Kidney tubule cell (primary cell): Measurements from ENCODE around the gene SLC31A1.
"Not testable (repeated sequence)": the region's sequence is repeated elsewhere in the genome, so short reads cannot be mapped to it uniquely, and the experiment has no call there.

Source experiments
- DNase-seq: peaks from one replicate; pipeline ENCODE4 v3.0.0-alpha.2; 2018; ENCODE audit warnings: low spot score

The SLC31A1 gene

GRCh38 chr9:113266174-113266573, 44.8 kb downstream of the SLC31A1 start:
- no peak for DNase-seq

DNA sequence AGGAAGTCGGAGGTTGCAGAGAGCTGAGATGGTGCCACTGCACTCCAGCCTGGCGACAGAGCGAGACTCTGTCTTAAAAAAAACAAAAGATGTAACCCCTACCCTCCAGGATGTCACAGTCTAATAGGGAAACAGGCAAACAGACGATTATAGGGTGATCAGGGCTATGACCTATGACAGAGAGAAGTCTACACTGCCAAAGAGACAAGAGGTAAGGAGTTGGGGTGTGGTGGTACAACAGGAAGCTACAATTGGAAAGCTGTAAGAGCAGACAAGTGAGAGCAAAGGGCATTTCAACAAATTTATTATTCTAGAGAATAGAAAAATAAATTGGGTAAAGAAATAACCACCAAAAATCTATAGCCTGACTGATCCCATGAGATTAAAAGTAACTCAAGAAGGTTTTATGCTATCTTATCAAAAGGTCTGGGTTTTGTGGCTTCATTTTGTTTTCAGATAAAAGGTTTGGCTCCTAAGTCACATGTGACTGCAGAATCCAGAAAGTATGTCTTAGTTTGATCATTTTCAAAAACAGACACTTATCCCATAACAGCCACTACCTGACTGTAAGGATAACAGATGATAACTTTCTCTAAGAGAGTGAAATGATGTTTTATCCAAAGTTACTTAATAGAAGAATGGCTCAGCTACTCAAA, 46.7 kb downstream of the SLC31A1 start:
- DNase-seq = no peak

DNA sequence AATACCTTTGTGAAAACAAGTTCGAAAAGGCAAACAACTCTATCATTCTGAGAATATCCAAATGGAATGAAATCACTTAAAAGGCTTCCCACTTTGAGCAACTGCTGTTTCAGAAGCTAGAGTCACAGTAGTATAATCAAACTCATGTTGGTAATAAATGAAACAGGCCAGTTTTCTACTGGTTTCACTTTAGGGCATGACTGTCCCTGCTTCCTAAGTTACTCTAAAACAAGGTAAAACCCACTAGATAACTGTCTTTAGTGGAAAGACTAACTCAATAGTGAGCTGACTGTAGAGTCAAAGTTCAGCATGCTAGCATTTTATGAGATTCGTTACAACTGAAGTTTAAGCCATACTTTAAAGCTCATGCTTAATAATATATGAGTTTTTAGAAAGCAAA, 48.0 kb downstream of the SLC31A1 start:
- DNase-seq = no peak

DNA sequence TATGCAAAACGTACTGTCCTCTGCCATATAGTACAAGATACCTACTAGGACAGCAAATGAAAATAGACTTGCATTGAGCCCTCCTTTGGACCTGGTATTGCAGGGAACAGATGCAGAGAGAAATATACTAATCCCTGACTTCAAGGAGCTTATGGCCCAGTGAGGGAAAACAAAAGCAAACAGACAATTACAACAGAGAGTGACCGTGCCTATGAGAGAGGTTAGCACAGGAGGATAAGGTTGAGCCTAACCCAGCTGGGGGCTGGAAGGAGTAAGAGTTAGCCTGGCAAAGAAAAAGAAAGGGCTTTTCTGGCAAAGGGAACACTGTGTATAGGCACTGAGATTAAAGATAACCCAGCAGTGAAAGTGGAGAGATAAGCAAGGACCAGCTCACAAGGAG, 48.5 kb downstream of the SLC31A1 start:
- DNase-seq = no peak

GRCh38 chr9:113274474-113275156, 53.3 kb downstream of the SLC31A1 start:
- peak; percentile 56 for DNase-seq

GRCh38 chr9:113275157-113276131, 54.1 kb downstream of the SLC31A1 start, which contains the start of the genes CDC26 and PRPF4:
Gene CDC26 (minus strand): TSS chr9:113275572. CDS start chr9:113272507, 3,065 bp downstream.
Gene PRPF4 (plus strand): TSS chr9:113275658. CDS start chr9:113275744, 86 bp downstream.
- peak; percentile 98 for DNase-seq

DNA sequence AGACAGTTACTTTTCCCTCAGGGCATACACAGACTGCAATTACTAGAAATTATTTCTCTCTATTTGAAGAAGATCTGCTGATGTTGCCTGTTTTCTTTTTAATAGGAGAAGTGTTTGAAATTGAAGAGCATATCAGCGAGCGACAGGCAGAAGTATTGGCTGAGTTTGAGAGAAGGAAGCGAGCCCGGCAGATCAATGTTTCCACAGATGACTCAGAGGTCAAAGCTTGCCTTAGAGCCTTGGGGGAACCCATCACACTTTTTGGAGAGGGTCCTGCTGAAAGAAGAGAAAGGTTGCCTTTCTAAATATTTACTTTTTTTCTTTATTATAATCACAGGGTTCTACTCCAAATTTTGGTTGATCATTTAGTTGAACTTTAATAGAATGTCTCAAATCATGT, 57.5 kb downstream of the SLC31A1 start:
- no peak for DNase-seq

GRCh38 chr9:113281356-113281755, 60.0 kb downstream of the SLC31A1 start:
- DNase-seq = no peak

DNA sequence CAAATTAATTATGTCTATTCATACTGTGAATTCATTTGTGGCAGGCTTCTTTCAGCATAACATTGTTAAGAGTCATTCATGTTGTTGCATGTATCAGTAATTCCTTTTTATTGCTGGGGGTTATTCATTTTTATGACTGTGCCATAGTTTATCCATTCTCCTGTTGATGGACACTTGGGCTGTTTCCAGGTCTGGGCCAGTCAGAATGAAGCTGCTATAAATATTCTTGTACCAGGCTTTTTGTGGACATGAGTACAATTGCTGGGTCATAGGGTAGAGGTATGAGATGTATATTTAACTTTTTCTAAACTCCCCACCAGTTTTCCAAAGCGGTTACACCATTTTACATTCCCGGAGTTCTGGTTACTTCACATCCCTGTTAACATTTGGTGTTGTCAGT, 67.7 kb downstream of the SLC31A1 start:
- DNase-seq = no peak

GRCh38 chr9:113290052-113290607, 68.8 kb downstream of the SLC31A1 start:
- no peak for DNase-seq

- no peak for DNase-seq
These were observed 72.0 kb downstream of the SLC31A1 start for GRCh38 chr9:113293285-113293878.

- DNase-seq = not testable (repeated sequence)
These were observed 74.9 kb downstream of the SLC31A1 start for GRCh38 chr9:113296247-113296646.

DNA sequence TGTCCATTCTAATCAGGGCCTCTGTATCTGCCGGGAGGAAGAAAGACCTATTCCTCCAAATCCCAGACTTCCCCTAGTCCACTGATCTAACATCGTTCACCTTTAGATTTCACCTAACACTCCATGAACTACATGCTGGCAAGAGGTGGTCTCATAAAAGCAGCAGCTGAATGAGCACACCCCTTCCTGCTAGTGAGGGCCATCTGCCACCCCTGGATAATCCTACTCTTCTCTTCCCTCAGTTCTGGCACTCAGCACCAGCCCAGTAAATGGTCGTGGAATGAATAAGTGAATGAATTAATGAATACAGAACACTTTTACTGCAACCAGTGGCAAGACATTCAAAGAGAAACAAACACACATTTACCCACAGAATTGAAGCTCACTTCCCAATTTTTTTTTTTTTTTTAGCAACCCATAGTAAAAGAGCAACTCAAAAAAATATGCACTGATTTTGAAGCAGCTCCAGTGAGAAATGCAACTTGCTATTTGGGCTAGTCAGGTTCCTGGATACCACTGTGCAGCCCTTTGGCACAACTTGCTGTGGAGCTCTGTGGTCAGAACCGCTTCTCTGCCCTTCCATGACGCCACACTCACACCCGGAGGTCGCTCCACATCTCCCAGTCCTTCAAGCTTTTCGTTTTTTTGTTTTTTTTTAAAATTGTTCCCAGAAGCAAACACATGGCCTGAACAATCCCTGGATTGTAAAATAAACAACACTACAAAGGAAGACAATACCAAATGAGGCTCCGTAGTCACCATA, 75.6 kb downstream of the SLC31A1 start:
- DNase-seq = no peak

- DNase-seq = no peak
These were observed 77.0 kb downstream of the SLC31A1 start for GRCh38 chr9:113298311-113298710.

DNA sequence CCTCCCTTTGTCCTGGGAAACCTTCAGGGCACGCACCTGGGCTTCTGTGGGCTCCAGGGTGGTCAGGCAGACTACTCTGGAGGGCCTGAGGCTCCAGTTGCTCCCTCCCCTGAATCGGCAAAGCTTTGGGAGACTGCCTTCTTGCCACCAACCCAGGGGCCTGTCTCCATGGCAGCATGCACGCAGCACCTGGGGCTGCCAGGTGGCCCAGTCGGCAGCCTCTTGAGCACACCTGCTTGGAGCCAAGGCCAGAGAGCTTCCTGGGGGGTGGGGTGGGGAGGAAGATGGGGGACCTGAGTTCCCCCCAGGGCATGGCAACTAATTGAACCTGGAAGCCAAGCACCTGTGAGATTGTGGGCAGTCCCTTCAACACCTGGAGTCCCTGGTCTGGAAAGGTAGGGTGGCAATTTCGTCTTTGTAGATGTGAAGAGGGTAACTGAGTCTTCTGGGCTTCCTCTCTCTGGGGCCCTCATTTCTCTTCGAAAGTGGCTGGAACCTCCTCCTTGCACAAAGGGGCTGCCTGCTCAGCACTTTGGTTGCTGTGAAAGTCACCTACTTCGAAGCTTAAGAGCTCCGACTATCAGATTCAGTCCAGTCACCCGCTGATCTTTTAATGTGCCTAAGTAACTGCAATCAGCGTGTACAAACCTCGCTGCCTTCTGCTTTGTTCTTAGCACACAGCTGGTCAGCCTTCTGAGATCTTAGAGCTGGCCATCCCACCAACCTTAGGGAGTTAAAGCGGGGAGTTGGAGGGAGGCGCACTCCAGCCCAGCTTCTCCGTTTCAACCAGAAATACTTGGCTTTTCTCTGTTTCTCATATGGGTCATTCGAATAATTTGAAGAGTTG, 77.8 kb downstream of the SLC31A1 start:
- no peak for DNase-seq

DNA sequence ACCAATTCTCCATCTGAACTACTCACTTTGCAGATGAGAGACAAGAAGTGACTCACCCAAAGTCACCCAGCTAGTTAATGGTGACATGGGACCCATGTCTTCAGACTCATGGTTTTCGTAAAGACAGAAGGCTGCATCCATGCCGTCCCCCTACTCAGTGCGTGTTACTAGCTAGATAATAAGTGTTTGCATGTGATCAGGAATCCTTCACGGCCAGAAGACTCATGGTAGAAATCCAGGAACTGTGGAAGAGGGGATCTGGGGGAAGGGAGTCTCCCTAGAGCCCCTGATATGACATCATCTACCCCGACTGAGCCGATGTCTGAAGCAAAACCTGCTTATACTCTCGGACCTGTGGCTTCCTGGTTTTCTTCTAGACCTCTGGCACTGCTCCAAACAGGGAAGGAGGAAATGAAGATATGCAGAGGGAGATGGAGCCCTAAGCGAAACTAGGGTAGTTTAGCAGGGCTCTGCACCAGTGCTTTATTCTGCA, 78.5 kb downstream of the SLC31A1 start:
- DNase-seq = peak; percentile 83

DNA sequence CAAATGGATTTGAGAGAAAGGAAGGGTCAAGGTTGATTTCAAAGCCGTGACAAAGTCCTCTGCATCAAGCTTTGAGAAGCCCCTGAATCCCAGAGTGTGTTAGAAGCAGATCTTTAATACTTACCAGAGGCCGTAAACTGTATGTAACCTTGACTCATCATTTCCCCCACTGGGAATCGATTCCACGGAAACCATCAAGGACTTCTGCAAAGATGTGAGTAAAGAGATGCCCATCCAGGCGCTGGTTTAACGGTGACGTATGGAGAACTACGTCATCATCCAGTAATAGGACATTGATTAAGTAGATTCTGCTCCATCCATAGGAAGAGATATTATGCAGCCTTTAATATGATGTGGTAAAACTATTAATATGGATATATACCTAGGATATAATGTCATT, 80.2 kb downstream of the SLC31A1 start:
- DNase-seq = no peak

GRCh38 chr9:113302792-113303418, 81.6 kb downstream of the SLC31A1 start, which contains the start of gene RNF183:
Gene RNF183 (minus strand): TSS chr9:113303376. CDS start chr9:113298184, 5,192 bp downstream.
- DNase-seq = peak; percentile 81

DNA sequence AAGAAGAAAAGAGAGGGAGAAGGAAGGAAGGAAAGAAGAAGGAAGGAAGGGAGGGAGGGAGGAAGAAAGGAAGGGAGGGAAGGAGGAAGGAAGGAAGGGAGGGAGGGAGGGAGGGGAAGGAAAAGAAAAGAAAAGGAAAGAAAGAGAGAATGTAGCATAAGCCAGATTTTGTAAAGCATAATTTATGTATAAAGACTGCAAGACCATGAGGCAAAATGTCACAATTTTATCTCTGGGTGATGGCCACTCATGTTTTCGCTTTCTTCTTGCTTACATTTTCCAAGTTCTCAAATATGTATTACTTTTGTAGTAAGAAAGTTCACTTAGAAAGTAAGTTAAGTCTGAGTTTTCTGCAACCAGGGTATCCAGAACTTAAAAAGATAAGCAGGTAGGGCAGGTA, 85.2 kb downstream of the SLC31A1 start:
- DNase-seq = no peak
